ENCODE results near the gene TENT4A. TPM values are rescaled to one million over a fixed set of nuclear protein-coding genes. Genes with fewer than 3 reads are reported as not detected.

Gene TENT4A
- total and polyA plus RNA-seq, 10 of the 15 experiments (the other 5 are each of a cell fraction or from before 2014, with no cell fraction given), result 1.4 to 30.6 (median 12.5) TPM

DNA sequence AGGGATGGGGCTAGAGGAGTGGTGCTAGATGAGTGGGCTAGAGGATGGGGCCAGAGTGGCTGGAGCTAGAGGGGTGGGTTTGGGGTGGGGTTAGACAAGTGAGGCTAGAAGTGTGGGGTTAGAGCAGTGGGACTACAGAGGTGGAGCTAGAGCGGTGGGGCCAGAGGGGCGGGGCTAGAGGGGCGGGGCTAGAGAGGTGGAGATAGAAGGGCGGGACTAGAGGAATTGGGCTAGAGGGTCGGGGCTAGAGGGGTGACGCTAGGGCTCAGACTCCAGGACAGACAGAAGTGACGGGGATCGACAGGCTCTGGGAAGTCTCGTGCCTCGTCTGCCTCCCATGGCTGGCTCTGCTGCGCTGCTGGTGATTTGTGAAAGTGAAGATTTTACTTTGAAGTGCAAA lies 31.0 kb upstream of the TENT4A start (continued):
- no peak for TF ChIP-seq PML (IDR thresholded peaks at IDR 0.05; ENCODE audit: low read length)

GRCh38 chr5:6683241-6683640 lies 30.0 kb upstream of the TENT4A start:
- FAIRE-seq (no peak), DNase-seq (ENCODE audit: low read depth, low spot score) (no peak), ATAC-seq (no peak)
- no TSS peak for BruUV-seq (replicated peaks)
- Histone ChIP-seq H4K20me1 (ENCODE audit: control insufficient read depth, insufficient read depth) (no peaks in the 10 kb centered on the region), H3K9ac (ENCODE audit: control insufficient read depth, insufficient read depth, low read length) (no peak overlapping the region), H3K27me3 (replicated peaks in 1 of 2; ENCODE audit: control insufficient read depth in 2 of 2, insufficient read depth in 2 of 2, low read length in 1 of 2) (peaks cover 0 to 2% of the 10 kb centered on the region in 2 experiments; a peak in 2 of 4 replicates), H2AFZ (ENCODE audit: control insufficient read depth, low read depth, low read length) (no peak overlapping the region), H3K79me2 (ENCODE audit: control insufficient read depth, insufficient read depth, low read length) (no peaks in the 10 kb centered on the region), H3K27ac (ENCODE audit: control insufficient read depth, insufficient read depth) (no peak overlapping the region), H3K4me2 (ENCODE audit: control insufficient read depth, insufficient read depth) (no peak overlapping the region), H3K36me3 (ENCODE audit: control insufficient read depth in 2 of 2, insufficient read depth in 2 of 2, low read length in 1 of 2) (no peaks in the 10 kb centered on the region), H3K4me3 (no peak overlapping the region), H3K9me3 (replicated peaks; ENCODE audit: control insufficient read depth, insufficient read depth, low read length) (no peaks in the 10 kb centered on the region; the same call in 2 of the 3 replicates), H3K4me1 (ENCODE audit: control insufficient read depth, insufficient read depth, low read length) (no peaks in the 10 kb centered on the region)
- RAD21 ChIA-PET (ENCODE audit: unreplicated experiment), result no interaction called here
- CTCF ChIA-PET, result interaction anchor here (2.1 kb wide), 1 partner anchor 10 kb away, joined by 5 read pairs; no protein-coding TSS in a partner anchor
- intact Hi-C loops (cut with micrococcal nuclease; ENCODE audit: unreplicated experiment) (no loop called here), in situ Hi-C loops (cut with MboI) (no loop called here)
- POLR2A ChIA-PET, result no interaction called here
- 74% methylated on average over 8 of the region's 8 CpGs for WGBS (ENCODE audit: insufficient coverage, insufficient replicate concordance, low lambda C conversion rate, missing lambda C conversion rate)
- SMC1A ChIA-PET (ENCODE audit: uncharacterized antibody, unreplicated experiment), result interaction anchor here (1.2 to 1.5 kb wide), 2 partner anchors 12 to 61 kb away, joined by 3 to 4 read pairs; no protein-coding TSS in a partner anchor
- no peak for TF ChIP-seq HSF1 (IDR thresholded peaks at IDR 0.05; ENCODE audit: low read depth, low read length)
- TF ChIP-seq, protein P1, sequence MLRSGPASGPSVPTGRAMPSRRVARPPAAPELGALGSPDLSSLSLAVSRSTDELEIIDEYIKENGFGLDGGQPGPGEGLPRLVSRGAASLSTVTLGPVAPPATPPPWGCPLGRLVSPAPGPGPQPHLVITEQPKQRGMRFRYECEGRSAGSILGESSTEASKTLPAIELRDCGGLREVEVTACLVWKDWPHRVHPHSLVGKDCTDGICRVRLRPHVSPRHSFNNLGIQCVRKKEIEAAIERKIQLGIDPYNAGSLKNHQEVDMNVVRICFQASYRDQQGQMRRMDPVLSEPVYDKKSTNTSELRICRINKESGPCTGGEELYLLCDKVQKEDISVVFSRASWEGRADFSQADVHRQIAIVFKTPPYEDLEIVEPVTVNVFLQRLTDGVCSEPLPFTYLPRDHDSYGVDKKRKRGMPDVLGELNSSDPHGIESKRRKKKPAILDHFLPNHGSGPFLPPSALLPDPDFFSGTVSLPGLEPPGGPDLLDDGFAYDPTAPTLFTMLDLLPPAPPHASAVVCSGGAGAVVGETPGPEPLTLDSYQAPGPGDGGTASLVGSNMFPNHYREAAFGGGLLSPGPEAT (IDR thresholded peaks at IDR 0.05; ENCODE audit: low read depth), result no peak
- no peak for TF ChIP-seq BACH1 (IDR thresholded peaks at IDR 0.05; ENCODE audit: borderline replicate concordance)
- no peak for TF ChIP-seq MTA3 (IDR thresholded peaks at IDR 0.05; ENCODE audit: borderline replicate concordance, low read length)
- TF ChIP-seq ZNF274 (IDR thresholded peaks at IDR 0.05; ENCODE audit: insufficient read depth, insufficient read length), result no peak
- no peak for TF ChIP-seq STAT3 (IDR thresholded peaks at IDR 0.05; ENCODE audit: low read depth, low read length)
- no peak for TF ChIP-seq TBL1XR1 (IDR thresholded peaks at IDR 0.05; ENCODE audit: low read depth, low read length)
- TF ChIP-seq RCOR1 (conservative IDR thresholded peaks at IDR 0.05; ENCODE audit: low read depth, low read length), result no peak
- TF ChIP-seq CEBPB (IDR thresholded peaks at IDR 0.05; ENCODE audit: borderline replicate concordance in 1 of 2, low read depth in 2 of 2, low read length in 2 of 2), result no peak
- no peak for TF ChIP-seq PBX3 (IDR thresholded peaks at IDR 0.05; ENCODE audit: insufficient replicate concordance, low read depth, low read length)
- TF ChIP-seq KDM1A (IDR thresholded peaks at IDR 0.05; ENCODE audit: borderline replicate concordance), result no peak
- no peak for TF ChIP-seq POLR2AphosphoS2 (IDR thresholded peaks at IDR 0.05; ENCODE audit: low read depth, low read length)
- TF ChIP-seq BHLHE40 (IDR thresholded peaks at IDR 0.05; ENCODE audit: borderline replicate concordance in 1 of 2, low read depth in 2 of 2, low read length in 1 of 2), result no peak
- no peak for TF ChIP-seq SMAD1 (IDR thresholded peaks at IDR 0.05; ENCODE audit: low read depth, partially characterized antibody)
- no peak for TF ChIP-seq WRNIP1 (IDR thresholded peaks at IDR 0.05; ENCODE audit: borderline replicate concordance, low read depth, low read length)
- TF ChIP-seq NFXL1 (IDR thresholded peaks at IDR 0.05; ENCODE audit: borderline replicate concordance), result no peak
- TF ChIP-seq RB1 (IDR thresholded peaks at IDR 0.05; ENCODE audit: borderline replicate concordance), result no peak
- TF ChIP-seq CHD2 (IDR thresholded peaks at IDR 0.05; ENCODE audit: borderline replicate concordance, low read depth, low read length), result no peak
- no peak for TF ChIP-seq HCFC1 (IDR thresholded peaks at IDR 0.05; ENCODE audit: low read length)
